HG02610 (cell line): Measurements from ENCODE around the gene TASOR2.

Experiments
- ATAC-seq: cut with Tn5 transposase; IDR thresholded peaks from one replicate; pipeline ENCODE4 v1.9.1; 2021; ENCODE audit warnings: mild to moderate bottlenecking, moderate library complexity; ENCODE audit not compliant: unreplicated experiment

Gene TASOR2

GRCh38 chr10:5654218-5654755 lies 30.4 kb upstream of the TASOR2 start:
- ATAC-seq: no peak

- ATAC-seq: no peak
Observed at GRCh38 chr10:5655121-5655520, 29.5 kb upstream of the TASOR2 start.

- ATAC-seq: no peak
Observed at GRCh38 chr10:5656737-5657579, 27.7 kb upstream of the TASOR2 start.

GRCh38 chr10:5658871-5659618 lies 25.6 kb upstream of the TASOR2 start:
- no peak for ATAC-seq

- no peak for ATAC-seq
Observed at GRCh38 chr10:5659702-5660528, 24.7 kb upstream of the TASOR2 start.

GRCh38 chr10:5661043-5661442 lies 23.6 kb upstream of the TASOR2 start:
- no peak for ATAC-seq

- ATAC-seq: no peak
Observed at GRCh38 chr10:5662708-5663579, 21.7 kb upstream of the TASOR2 start.

GRCh38 chr10:5663692-5664427 lies 20.8 kb upstream of the TASOR2 start:
- ATAC-seq: no peak

GRCh38 chr10:5665373-5666007 lies 19.1 kb upstream of the TASOR2 start:
- no peak for ATAC-seq

- ATAC-seq: no peak
Observed at GRCh38 chr10:5666008-5666840, 18.4 kb upstream of the TASOR2 start, which contains the start of gene ASB13. Gene ASB13, minus strand, starts transcription at chr10:5666595. Its CDS starts 44 bp downstream, at chr10:5666551.

- ATAC-seq: no peak
Observed at GRCh38 chr10:5666841-5667630, 17.6 kb upstream of the TASOR2 start.

- no peak for ATAC-seq
Observed at GRCh38 chr10:5668429-5668828, 16.2 kb upstream of the TASOR2 start.

GRCh38 chr10:5669604-5670003 lies 15.0 kb upstream of the TASOR2 start:
- ATAC-seq: no peak

GRCh38 chr10:5670662-5671375 lies 13.8 kb upstream of the TASOR2 start:
- no peak for ATAC-seq

GRCh38 chr10:5678397-5679036 lies 6.1 kb upstream of the TASOR2 start:
- no peak for ATAC-seq

GRCh38 chr10:5679037-5679435 lies 5.6 kb upstream of the TASOR2 start:
- no peak for ATAC-seq
